ENCODE results near the gene BMPER.

Gene BMPER

GRCh38 chr7:34109936-34110780 is 204.8 kb downstream of the BMPER start:
- no peak for TF ChIP-seq ZFP3 (CRISPR knock-in tag; IDR thresholded peaks at IDR 0.05)
- no peak for TF ChIP-seq RARB (CRISPR knock-in tag; IDR thresholded peaks at IDR 0.05)
- no peak for TF ChIP-seq ESRRG (CRISPR knock-in tag; IDR thresholded peaks at IDR 0.05)
- TF ChIP-seq CSRNP3 (CRISPR knock-in tag; IDR thresholded peaks at IDR 0.05) = no peak
- TF ChIP-seq TCF4 (CRISPR knock-in tag; IDR thresholded peaks at IDR 0.05; ENCODE audit: borderline replicate concordance) = no peak
- TF ChIP-seq ZFP30 (CRISPR knock-in tag; IDR thresholded peaks at IDR 0.05) = no peak
- no peak for TF ChIP-seq GLIS3 (CRISPR knock-in tag; IDR thresholded peaks at IDR 0.05)
- no peak for TF ChIP-seq ZNF565 (CRISPR knock-in tag; conservative IDR thresholded peaks at IDR 0.05; ENCODE audit: low read depth)
- no peak for TF ChIP-seq ZNF70 (CRISPR knock-in tag; IDR thresholded peaks at IDR 0.05)
- no peak for TF ChIP-seq POU6F1 (CRISPR knock-in tag; IDR thresholded peaks at IDR 0.05; ENCODE audit: borderline replicate concordance, low read depth)
- TF ChIP-seq CSDC2 (CRISPR knock-in tag; IDR thresholded peaks at IDR 0.05) = no peak
- no peak for TF ChIP-seq PPARA (CRISPR knock-in tag; IDR thresholded peaks at IDR 0.05; ENCODE audit: borderline replicate concordance)
- no peak for TF ChIP-seq ZC3H10 (CRISPR knock-in tag; IDR thresholded peaks at IDR 0.05)
- no peak for TF ChIP-seq PATZ1 (CRISPR knock-in tag; IDR thresholded peaks at IDR 0.05; ENCODE audit: borderline replicate concordance)
- no peak for TF ChIP-seq TOX (CRISPR knock-in tag; IDR thresholded peaks at IDR 0.05; ENCODE audit: borderline replicate concordance)
- TF ChIP-seq TSHZ2 (CRISPR knock-in tag; IDR thresholded peaks at IDR 0.05) = no peak
- no peak for TF ChIP-seq CREB5 (CRISPR knock-in tag; IDR thresholded peaks at IDR 0.05; ENCODE audit: low read depth)
- TF ChIP-seq SNAI2 (CRISPR knock-in tag; IDR thresholded peaks at IDR 0.05) = no peak
- no peak for ATAC-seq

- no peak for TF ChIP-seq PPARA (CRISPR knock-in tag; IDR thresholded peaks at IDR 0.05; ENCODE audit: borderline replicate concordance)
- TF ChIP-seq ARNTL (CRISPR knock-in tag; IDR thresholded peaks at IDR 0.05; ENCODE audit: borderline replicate concordance, low read depth) = no peak
- TF ChIP-seq RARB (CRISPR knock-in tag; IDR thresholded peaks at IDR 0.05) = no peak
- no peak for TF ChIP-seq ZFP30 (CRISPR knock-in tag; IDR thresholded peaks at IDR 0.05)
- no peak for TF ChIP-seq OSR1 (CRISPR knock-in tag; IDR thresholded peaks at IDR 0.05)
- no peak for TF ChIP-seq ZFP3 (CRISPR knock-in tag; IDR thresholded peaks at IDR 0.05)
- TF ChIP-seq TSHZ2 (CRISPR knock-in tag; IDR thresholded peaks at IDR 0.05) = no peak
- no peak for TF ChIP-seq ZNF70 (CRISPR knock-in tag; IDR thresholded peaks at IDR 0.05)
- TF ChIP-seq TOX (CRISPR knock-in tag; IDR thresholded peaks at IDR 0.05; ENCODE audit: borderline replicate concordance) = no peak
- TF ChIP-seq BACH2 (CRISPR knock-in tag; IDR thresholded peaks at IDR 0.05; ENCODE audit: borderline replicate concordance) = no peak
- TF ChIP-seq CREB5 (CRISPR knock-in tag; IDR thresholded peaks at IDR 0.05; ENCODE audit: low read depth) = no peak
- TF ChIP-seq POU6F1 (CRISPR knock-in tag; IDR thresholded peaks at IDR 0.05; ENCODE audit: borderline replicate concordance, low read depth) = no peak
- no peak for TF ChIP-seq GLIS3 (CRISPR knock-in tag; IDR thresholded peaks at IDR 0.05)
- no peak for TF ChIP-seq TCF4 (CRISPR knock-in tag; IDR thresholded peaks at IDR 0.05; ENCODE audit: borderline replicate concordance)
- no peak for TF ChIP-seq ZC3H10 (CRISPR knock-in tag; IDR thresholded peaks at IDR 0.05)
- no peak for TF ChIP-seq ZNF8 (CRISPR knock-in tag; IDR thresholded peaks at IDR 0.05)
- no peak for TF ChIP-seq ISL1 (CRISPR knock-in tag; IDR thresholded peaks at IDR 0.05)
- no peak for ATAC-seq
Observed at GRCh38 chr7:34111031-34111430, 205.7 kb downstream of the BMPER start.

All from SK-N-SH treated with all-trans-retinoic acid at 6 μM for 48 hours (cell line).